ENCODE measurements around the gene ARF6. TPM values are rescaled to one million over a fixed set of nuclear protein-coding genes. Genes with fewer than 3 reads are reported as not detected.
A peak's percentile ranks its signal among the peaks of the same experiment; 100 is the strongest.

Gene ARF6
- total and polyA plus RNA-seq, 10 of the 15 experiments (the other 5 are each of a cell fraction or from before 2014, with no cell fraction given) = 46.8 to 128 (median 71.9) TPM

DNA sequence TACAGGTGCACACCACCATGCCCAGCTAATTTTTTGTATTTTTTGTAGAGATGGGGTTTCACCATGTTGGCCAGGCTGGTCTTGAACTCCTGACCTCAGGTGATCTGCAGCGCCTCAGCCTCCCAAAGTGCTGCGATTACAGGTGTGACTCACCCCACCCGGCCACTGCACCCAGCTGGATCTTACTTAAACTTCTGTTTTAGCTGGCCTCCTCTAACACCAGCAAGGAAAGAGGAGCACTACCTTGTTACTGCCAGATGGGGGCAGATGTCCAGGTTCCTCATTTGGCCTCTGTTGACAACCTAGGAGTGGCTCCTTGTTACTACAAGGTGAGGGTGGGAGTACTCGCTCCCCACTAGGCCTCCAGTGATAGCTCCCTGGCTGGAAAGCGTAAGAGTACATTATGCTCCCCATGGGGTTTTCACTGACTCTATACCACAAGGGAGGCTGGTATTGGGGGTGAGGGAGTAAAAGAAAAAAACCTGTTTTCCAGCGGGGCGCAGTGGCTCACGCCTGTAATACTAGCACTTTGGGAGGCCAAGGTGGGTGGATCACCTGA, 13.2 kb upstream of the ARF6 start (continued):
- TF ChIP-seq, protein P1, sequence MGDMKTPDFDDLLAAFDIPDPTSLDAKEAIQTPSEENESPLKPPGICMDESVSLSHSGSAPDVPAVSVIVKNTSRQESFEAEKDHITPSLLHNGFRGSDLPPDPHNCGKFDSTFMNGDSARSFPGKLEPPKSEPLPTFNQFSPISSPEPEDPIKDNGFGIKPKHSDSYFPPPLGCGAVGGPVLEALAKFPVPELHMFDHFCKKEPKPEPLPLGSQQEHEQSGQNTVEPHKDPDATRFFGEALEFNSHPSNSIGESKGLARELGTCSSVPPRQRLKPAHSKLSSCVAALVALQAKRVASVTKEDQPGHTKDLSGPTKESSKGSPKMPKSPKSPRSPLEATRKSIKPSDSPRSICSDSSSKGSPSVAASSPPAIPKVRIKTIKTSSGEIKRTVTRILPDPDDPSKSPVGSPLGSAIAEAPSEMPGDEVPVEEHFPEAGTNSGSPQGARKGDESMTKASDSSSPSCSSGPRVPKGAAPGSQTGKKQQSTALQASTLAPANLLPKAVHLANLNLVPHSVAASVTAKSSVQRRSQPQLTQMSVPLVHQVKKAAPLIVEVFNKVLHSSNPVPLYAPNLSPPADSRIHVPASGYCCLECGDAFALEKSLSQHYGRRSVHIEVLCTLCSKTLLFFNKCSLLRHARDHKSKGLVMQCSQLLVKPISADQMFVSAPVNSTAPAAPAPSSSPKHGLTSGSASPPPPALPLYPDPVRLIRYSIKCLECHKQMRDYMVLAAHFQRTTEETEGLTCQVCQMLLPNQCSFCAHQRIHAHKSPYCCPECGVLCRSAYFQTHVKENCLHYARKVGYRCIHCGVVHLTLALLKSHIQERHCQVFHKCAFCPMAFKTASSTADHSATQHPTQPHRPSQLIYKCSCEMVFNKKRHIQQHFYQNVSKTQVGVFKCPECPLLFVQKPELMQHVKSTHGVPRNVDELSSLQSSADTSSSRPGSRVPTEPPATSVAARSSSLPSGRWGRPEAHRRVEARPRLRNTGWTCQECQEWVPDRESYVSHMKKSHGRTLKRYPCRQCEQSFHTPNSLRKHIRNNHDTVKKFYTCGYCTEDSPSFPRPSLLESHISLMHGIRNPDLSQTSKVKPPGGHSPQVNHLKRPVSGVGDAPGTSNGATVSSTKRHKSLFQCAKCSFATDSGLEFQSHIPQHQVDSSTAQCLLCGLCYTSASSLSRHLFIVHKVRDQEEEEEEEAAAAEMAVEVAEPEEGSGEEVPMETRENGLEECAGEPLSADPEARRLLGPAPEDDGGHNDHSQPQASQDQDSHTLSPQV (IDR thresholded peaks at IDR 0.05) = no peak
- no peak for TF ChIP-seq RELA (IDR thresholded peaks at IDR 0.05; ENCODE audit: borderline replicate concordance, partially characterized antibody)
- no peak for TF ChIP-seq KDM1A (IDR thresholded peaks at IDR 0.05; ENCODE audit: borderline replicate concordance)
- TF ChIP-seq YBX1 (IDR thresholded peaks at IDR 0.05) = no peak
- no peak for TF ChIP-seq ETV6 (conservative IDR thresholded peaks at IDR 0.05 in 1 of 2, IDR thresholded peaks at IDR 0.05 in 1 of 2; ENCODE audit: borderline replicate concordance in 1 of 2, low read depth in 1 of 2)
- no peak for TF ChIP-seq ZNF384 (IDR thresholded peaks at IDR 0.05; ENCODE audit: borderline replicate concordance, low read depth, low read length)
- TF ChIP-seq TARDBP (IDR thresholded peaks at IDR 0.05; ENCODE audit: borderline replicate concordance) = no peak
- TF ChIP-seq, protein P2, sequence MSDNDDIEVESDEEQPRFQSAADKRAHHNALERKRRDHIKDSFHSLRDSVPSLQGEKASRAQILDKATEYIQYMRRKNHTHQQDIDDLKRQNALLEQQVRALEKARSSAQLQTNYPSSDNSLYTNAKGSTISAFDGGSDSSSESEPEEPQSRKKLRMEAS (IDR thresholded peaks at IDR 0.05; ENCODE audit: low read depth, low read length) = no peak
- no peak for TF ChIP-seq SMAD1 (IDR thresholded peaks at IDR 0.05; ENCODE audit: low read depth, partially characterized antibody)
- peak; percentile 72 for TF ChIP-seq RAD21 (IDR thresholded peaks at IDR 0.05; ENCODE audit: insufficient read depth, low read depth, low read length)
- no peak for TF ChIP-seq ZNF217 (IDR thresholded peaks at IDR 0.05)
- no peak for TF ChIP-seq IKZF1 (conservative IDR thresholded peaks at IDR 0.05)
- no peak for TF ChIP-seq POLR2AphosphoS2 (IDR thresholded peaks at IDR 0.05; ENCODE audit: low read depth, low read length)
- TF ChIP-seq PAX8 (IDR thresholded peaks at IDR 0.05) = no peak
- 0 out of 4 replicates have a peak, but pooled peaks of 1 of the 2 experiments have one; percentile 14 for TF ChIP-seq IKZF2 (IDR thresholded peaks at IDR 0.05)
